ENCODE results near the gene AZIN2. TPM values are rescaled to one million over a fixed set of nuclear protein-coding genes. Genes with fewer than 3 reads are reported as not detected.

AZIN2 gene
- total and polyA plus RNA-seq, 2 donors from 2014 or later: 4.9 to 7.5 TPM

DNA sequence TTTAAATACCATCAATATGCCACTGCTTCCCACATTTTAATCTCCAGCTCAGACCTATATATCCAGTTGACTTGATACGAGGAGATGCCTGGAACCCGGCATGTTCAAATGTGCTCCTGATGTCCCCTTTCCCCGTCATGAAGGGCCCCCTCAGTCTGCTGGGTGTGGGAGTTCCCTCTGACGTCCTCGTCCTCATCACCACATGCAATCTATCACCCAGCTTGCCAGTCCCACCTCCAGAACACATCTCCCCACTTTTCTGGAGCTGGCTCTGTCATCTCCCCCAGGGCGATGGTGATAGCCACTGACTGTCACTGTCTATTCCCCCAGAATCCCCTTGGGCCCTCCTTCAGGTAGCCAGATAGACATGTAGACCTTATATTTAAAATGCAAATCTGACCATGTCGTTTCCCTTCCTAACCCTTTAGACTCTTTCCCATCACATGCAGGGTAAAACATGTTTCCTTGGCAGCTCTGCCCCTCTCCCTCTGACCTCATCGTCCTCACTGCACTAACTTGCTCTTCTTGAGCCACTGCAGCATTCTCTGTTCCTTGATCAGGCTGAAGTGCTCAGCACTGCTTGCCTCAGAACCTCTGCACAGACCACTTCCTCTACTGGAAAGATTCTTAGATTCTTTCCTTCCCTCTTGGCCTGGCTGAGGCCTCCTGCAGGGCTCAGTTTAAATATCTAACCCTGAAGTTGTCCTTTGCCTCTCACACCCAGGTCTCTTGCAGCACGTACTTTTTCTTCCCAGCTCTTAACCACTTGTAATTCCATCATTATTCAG is 7.4 kb downstream of the AZIN2 start:
- Histone ChIP-seq H3K9ac (ENCODE audit: low read length in 3 of 3) (no peak overlapping the region), H3K9me3 (ENCODE audit: control insufficient read depth in 2 of 3, insufficient read depth in 1 of 3, low read length in 3 of 3) (no peaks in the 10 kb centered on the region), H3K4me1 (ENCODE audit: control insufficient read depth in 2 of 3, insufficient read depth in 2 of 3, low read depth in 1 of 3, low read length in 3 of 3) (no peaks in the 10 kb centered on the region), H3K27ac (ENCODE audit: low read depth in 2 of 2, low read length in 2 of 2) (no peak overlapping the region), H3K4me3 (ENCODE audit: low read length in 3 of 3) (no peak overlapping the region), H3K27me3 (ENCODE audit: control insufficient read depth, insufficient read depth, low read length) (no peaks in the 10 kb centered on the region), H3K36me3 (ENCODE audit: control insufficient read depth in 2 of 3, insufficient read depth in 3 of 3, low read length in 3 of 3) (no peaks in the 10 kb centered on the region)
- FAIRE-seq (no peak), DNase-seq (no peak)
- TF ChIP-seq, protein P1, sequence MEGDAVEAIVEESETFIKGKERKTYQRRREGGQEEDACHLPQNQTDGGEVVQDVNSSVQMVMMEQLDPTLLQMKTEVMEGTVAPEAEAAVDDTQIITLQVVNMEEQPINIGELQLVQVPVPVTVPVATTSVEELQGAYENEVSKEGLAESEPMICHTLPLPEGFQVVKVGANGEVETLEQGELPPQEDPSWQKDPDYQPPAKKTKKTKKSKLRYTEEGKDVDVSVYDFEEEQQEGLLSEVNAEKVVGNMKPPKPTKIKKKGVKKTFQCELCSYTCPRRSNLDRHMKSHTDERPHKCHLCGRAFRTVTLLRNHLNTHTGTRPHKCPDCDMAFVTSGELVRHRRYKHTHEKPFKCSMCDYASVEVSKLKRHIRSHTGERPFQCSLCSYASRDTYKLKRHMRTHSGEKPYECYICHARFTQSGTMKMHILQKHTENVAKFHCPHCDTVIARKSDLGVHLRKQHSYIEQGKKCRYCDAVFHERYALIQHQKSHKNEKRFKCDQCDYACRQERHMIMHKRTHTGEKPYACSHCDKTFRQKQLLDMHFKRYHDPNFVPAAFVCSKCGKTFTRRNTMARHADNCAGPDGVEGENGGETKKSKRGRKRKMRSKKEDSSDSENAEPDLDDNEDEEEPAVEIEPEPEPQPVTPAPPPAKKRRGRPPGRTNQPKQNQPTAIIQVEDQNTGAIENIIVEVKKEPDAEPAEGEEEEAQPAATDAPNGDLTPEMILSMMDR (IDR thresholded peaks at IDR 0.05; ENCODE audit: borderline replicate concordance, extremely low read depth, insufficient read depth): no peak
- intact Hi-C loops (cut with DNase I): no loop called here

DNA sequence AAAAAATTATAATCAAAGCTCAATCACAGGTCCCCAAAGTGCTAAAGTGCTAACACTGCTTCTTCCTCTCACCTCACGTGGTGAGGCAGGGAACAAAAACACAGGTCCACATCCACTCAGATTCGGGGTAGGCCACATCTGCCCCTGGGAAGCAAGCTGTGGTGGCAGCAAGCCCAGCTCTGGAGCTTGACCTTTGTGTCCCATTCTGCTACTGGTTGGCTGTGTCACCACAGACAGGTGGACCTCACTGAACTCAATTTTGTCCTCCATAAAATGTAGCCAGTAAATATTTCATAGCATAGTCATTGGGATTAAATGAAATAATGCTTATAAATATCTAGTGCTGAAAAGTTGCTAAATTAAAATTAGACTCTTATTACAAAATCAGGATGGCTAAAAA is 8.5 kb downstream of the AZIN2 start:
- Histone ChIP-seq H3K9ac (ENCODE audit: low read length in 3 of 3) (no peak overlapping the region), H3K27ac (ENCODE audit: low read depth in 2 of 2, low read length in 2 of 2) (no peak overlapping the region), H3K4me1 (ENCODE audit: control insufficient read depth in 2 of 3, insufficient read depth in 2 of 3, low read depth in 1 of 3, low read length in 3 of 3) (no peaks in the 10 kb centered on the region), H3K36me3 (ENCODE audit: control insufficient read depth in 2 of 3, insufficient read depth in 3 of 3, low read length in 3 of 3) (no peaks in the 10 kb centered on the region), H3K4me3 (ENCODE audit: low read length in 3 of 3) (no peak overlapping the region), H3K9me3 (ENCODE audit: control insufficient read depth in 2 of 3, insufficient read depth in 1 of 3, low read length in 3 of 3) (no peaks in the 10 kb centered on the region), H3K27me3 (ENCODE audit: control insufficient read depth, insufficient read depth, low read length) (no peaks in the 10 kb centered on the region)
- FAIRE-seq (no peak), DNase-seq (no peak)
- intact Hi-C loops (cut with DNase I): no loop called here
- TF ChIP-seq, protein P1 (IDR thresholded peaks at IDR 0.05; ENCODE audit: borderline replicate concordance, extremely low read depth, insufficient read depth): no peak

DNA sequence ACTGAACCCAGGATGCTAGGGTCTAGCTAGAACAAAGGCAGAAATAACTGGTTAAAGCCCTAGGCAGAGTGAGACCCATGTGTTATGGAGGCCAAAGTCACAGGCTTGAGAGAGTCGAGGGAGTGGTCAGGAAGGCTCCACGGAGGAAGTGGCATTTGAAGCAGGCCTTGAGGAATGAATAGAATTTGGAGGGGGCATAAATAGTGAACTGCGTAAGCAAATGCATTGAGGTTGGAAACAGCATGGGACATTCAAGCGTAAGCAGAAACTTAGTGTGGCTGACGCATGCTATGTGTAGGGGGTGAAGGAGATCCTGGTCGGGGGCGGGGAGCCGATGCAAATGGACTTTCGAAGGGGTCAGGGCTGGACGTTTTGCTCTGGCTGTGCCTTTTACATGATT is 11.5 kb downstream of the AZIN2 start:
- H3K9me3 ChIP-seq (ENCODE audit: control insufficient read depth in 2 of 3, insufficient read depth in 1 of 3, low read length in 3 of 3): no peaks in the 10 kb centered on the region
- H3K27me3 ChIP-seq (ENCODE audit: control insufficient read depth, insufficient read depth, low read length): no peaks in the 10 kb centered on the region
- intact Hi-C loops (cut with DNase I): no loop called here
- peaks cover 0 to 3% (median 0%) of the 10 kb centered on the region in 3 donors for H3K36me3 ChIP-seq (ENCODE audit: control insufficient read depth in 2 of 3, insufficient read depth in 3 of 3, low read length in 3 of 3)
- no peak overlapping the region for H3K9ac ChIP-seq (ENCODE audit: low read length in 3 of 3)
- H3K27ac ChIP-seq (ENCODE audit: low read depth in 2 of 2, low read length in 2 of 2): no peak overlapping the region
- no peak for FAIRE-seq
- peaks cover 0 to 2% (median 0%) of the 10 kb centered on the region in 3 donors for H3K4me1 ChIP-seq (ENCODE audit: control insufficient read depth in 2 of 3, insufficient read depth in 2 of 3, low read depth in 1 of 3, low read length in 3 of 3)
- TF ChIP-seq, protein P1 (IDR thresholded peaks at IDR 0.05; ENCODE audit: borderline replicate concordance, extremely low read depth, insufficient read depth): no peak
- DNase-seq: no peak
- no peak overlapping the region for H3K4me3 ChIP-seq (ENCODE audit: low read length in 3 of 3)
